ENCODE results near the gene PTBP1. TPM values are rescaled to one million over a fixed set of nuclear protein-coding genes. Genes with fewer than 3 reads are reported as not detected.
A peak's percentile ranks its signal among the peaks of the same experiment; 100 is the strongest.

The PTBP1 gene
- total and polyA plus RNA-seq, 9 of the 15 experiments (the other 6 are each of a cell fraction or from before 2014, with no cell fraction given) = 14.0 to 759 (median 234) TPM

DNA sequence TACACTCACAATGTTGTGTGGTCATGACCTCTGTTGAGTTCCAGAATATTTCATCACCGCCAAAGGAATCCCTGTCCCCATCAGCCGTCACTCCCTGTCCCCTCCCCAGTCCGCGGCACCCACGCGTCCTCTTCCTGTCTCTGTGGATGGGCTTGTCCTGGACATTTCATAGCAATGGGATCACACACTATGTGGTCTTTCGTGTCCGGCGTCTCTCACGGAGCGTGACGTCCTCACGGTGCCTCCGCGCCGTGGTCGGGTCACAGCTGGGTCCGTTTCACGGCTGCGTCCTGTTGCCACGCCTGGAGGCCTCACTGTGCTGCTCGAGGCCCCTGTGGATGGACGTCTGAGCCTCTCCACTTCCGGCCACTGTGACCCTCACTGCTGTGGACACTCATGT lies 37.0 kb downstream of the PTBP1 start (continued):
- TF ChIP-seq, protein P1, sequence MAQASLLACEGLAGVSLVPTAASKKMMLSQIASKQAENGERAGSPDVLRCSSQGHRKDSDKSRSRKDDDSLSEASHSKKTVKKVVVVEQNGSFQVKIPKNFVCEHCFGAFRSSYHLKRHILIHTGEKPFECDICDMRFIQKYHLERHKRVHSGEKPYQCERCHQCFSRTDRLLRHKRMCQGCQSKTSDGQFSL (CRISPR knock-in tag; IDR thresholded peaks at IDR 0.05) = no peak
- TF ChIP-seq, protein P1 (tag; IDR thresholded peaks at IDR 0.05) = no peak
- TF ChIP-seq SMAD1 (IDR thresholded peaks at IDR 0.05; ENCODE audit: low read depth, low read length, partially characterized antibody) (no peak), POLR3G (IDR thresholded peaks at IDR 0.05; ENCODE audit: extremely low read depth, insufficient read length, insufficient replicate concordance) (no peak)
- TF ChIP-seq, protein P2, sequence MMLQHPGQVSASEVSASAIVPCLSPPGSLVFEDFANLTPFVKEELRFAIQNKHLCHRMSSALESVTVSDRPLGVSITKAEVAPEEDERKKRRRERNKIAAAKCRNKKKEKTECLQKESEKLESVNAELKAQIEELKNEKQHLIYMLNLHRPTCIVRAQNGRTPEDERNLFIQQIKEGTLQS (IDR thresholded peaks at IDR 0.05) = peak; percentile 36; the same call in 1 of the 2 replicates
- TF ChIP-seq, protein P2 (CRISPR knock-in tag; conservative IDR thresholded peaks at IDR 0.05) = no peak
- TF ChIP-seq, protein P3, sequence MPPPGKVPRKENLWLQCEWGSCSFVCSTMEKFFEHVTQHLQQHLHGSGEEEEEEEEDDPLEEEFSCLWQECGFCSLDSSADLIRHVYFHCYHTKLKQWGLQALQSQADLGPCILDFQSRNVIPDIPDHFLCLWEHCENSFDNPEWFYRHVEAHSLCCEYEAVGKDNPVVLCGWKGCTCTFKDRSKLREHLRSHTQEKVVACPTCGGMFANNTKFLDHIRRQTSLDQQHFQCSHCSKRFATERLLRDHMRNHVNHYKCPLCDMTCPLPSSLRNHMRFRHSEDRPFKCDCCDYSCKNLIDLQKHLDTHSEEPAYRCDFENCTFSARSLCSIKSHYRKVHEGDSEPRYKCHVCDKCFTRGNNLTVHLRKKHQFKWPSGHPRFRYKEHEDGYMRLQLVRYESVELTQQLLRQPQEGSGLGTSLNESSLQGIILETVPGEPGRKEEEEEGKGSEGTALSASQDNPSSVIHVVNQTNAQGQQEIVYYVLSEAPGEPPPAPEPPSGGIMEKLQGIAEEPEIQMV (tag; conservative IDR thresholded peaks at IDR 0.05; ENCODE audit: low read depth) = peak; percentile 77
- TF ChIP-seq, protein P4, sequence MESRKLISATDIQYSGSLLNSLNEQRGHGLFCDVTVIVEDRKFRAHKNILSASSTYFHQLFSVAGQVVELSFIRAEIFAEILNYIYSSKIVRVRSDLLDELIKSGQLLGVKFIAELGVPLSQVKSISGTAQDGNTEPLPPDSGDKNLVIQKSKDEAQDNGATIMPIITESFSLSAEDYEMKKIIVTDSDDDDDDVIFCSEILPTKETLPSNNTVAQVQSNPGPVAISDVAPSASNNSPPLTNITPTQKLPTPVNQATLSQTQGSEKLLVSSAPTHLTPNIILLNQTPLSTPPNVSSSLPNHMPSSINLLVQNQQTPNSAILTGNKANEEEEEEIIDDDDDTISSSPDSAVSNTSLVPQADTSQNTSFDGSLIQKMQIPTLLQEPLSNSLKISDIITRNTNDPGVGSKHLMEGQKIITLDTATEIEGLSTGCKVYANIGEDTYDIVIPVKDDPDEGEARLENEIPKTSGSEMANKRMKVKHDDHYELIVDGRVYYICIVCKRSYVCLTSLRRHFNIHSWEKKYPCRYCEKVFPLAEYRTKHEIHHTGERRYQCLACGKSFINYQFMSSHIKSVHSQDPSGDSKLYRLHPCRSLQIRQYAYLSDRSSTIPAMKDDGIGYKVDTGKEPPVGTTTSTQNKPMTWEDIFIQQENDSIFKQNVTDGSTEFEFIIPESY (CRISPR knock-in tag; IDR thresholded peaks at IDR 0.05) = peak; percentile 64; the same call in 1 of the 2 replicates

Data from K562 (cell line).